CD4-positive, alpha-beta T cell (primary cell): ENCODE measurements around the gene PRSS48. TPM values are rescaled to one million over a fixed set of nuclear protein-coding genes. Genes with fewer than 3 reads are reported as not detected.

Experiments
- ATAC-seq: fragments of 200-7000 bp; cut with Tn5 transposase; one replicate; pipeline ENCODE4 v1.10.0; 2022; ENCODE audit warnings: mild to moderate bottlenecking; ENCODE audit not compliant: poor library complexity
- CTCF ChIA-PET: fragments of 350-600 bp; sonication (Branson Sonifier 250); formaldehyde crosslinking; loops from one replicate; lab custom pipeline; 2021; ENCODE audit warnings: antibody characterized with exemption, inconsistent platforms; lab: Charles Lee
- POLR2A ChIA-PET: fragments of 350-600 bp; sonication (Branson Sonifier 250); formaldehyde crosslinking; loops from one replicate; lab custom pipeline; 2021; ENCODE audit warnings: antibody characterized with exemption, inconsistent platforms; lab: Charles Lee
- DNase-seq, 14 experiments: peaks; one replicate each; pipeline ENCODE4 v3.0.0-alpha.2; 2013 to 2020; ENCODE audit warnings: mixed read lengths in 2 of 14
- H3K27ac ChIP-seq, 2 donors: one replicate each; pipeline versions ENCODE4 v1.5.1 to v1.7.0; 2013; ENCODE audit warnings: low read length in 2 of 2, low read depth in 1 of 2, mild to moderate bottlenecking in 1 of 2
- H3K27me3 ChIP-seq, 2 experiments: 1 replicate in 1 of 2; 2 replicates in 1 of 2; pipeline versions ENCODE4 v1.6.1 to v1.7.0; 2013; ENCODE audit warnings: low read length in 2 of 2, control low read depth in 1 of 2, mild to moderate bottlenecking in 1 of 2, moderate library complexity in 1 of 2; ENCODE audit not compliant: insufficient read depth in 2 of 2, control insufficient read depth in 1 of 2
- H3K36me3 ChIP-seq: one replicate; pipeline ENCODE4 v1.6.1; 2013; ENCODE audit warnings: low read length, control low read depth; ENCODE audit not compliant: insufficient read depth
- H3K4me1 ChIP-seq: one replicate; pipeline ENCODE4 v1.6.1; 2013; ENCODE audit warnings: low read length, control low read depth; ENCODE audit not compliant: insufficient read depth
- H3K4me3 ChIP-seq: one replicate; pipeline ENCODE4 v1.5.1; 2013; ENCODE audit warnings: mild to moderate bottlenecking, low read length, moderate library complexity
- H3K9me3 ChIP-seq, 2 experiments: 1 replicate in 1 of 2; 2 replicates in 1 of 2; pipeline versions ENCODE4 v1.6.1 to v1.7.0; 2013; ENCODE audit warnings: low read length in 2 of 2, mild to moderate bottlenecking in 2 of 2, control low read depth in 1 of 2, moderate library complexity in 1 of 2; ENCODE audit not compliant: control insufficient read depth in 1 of 2, insufficient read depth in 1 of 2
- H3K27ac Mint-ChIP-seq: one replicate; pipeline ENCODE4 v1.8.0; 2020; ENCODE audit warnings: mixed read lengths
- H3K27me3 Mint-ChIP-seq: one replicate; pipeline ENCODE4 v1.8.0; 2021; ENCODE audit warnings: mixed read lengths
- H3K36me3 Mint-ChIP-seq: one replicate; pipeline ENCODE4 v1.8.0; 2021; ENCODE audit warnings: low read depth, mixed read lengths
- H3K4me1 Mint-ChIP-seq: one replicate; pipeline ENCODE4 v1.8.0; 2021; ENCODE audit warnings: low read depth, mixed read lengths
- H3K4me3 Mint-ChIP-seq: one replicate; pipeline ENCODE4 v1.8.0; 2020; ENCODE audit warnings: mild to moderate bottlenecking, mixed read lengths
- H3K9me3 Mint-ChIP-seq: one replicate; pipeline ENCODE4 v1.8.0; 2020; ENCODE audit warnings: mixed read lengths
- intact Hi-C, 2 experiments: fragments of 100-400 bp; cut with DNase I in 1 of 2; cut with micrococcal nuclease in 1 of 2; formaldehyde crosslinking; loops; one replicate each; pipeline versions ENCODE4 v1.15.1 to v1.9.0; 2023 to 2025; cut with DNase I, micrococcal nuclease
- total RNA-seq, 174 experiments: library from RNA in 2 of 174; stranded (reverse) in 2 of 174; gene quantifications; one replicate each; pipeline ENCODE4 v1.2.3 and lab custom pipeline; 2021 to 2026
- TF ChIP-seq, protein P1 (sequence below): fragments of 200-600 bp; IDR thresholded peaks from one replicate; pipeline ENCODE4 v1.8.0; 2022; ENCODE audit warnings: antibody characterized with exemption, mild to moderate bottlenecking

The PRSS48 gene
- total RNA-seq, 2 experiments from 2014 or later = not detected

- TF ChIP-seq, protein P1, sequence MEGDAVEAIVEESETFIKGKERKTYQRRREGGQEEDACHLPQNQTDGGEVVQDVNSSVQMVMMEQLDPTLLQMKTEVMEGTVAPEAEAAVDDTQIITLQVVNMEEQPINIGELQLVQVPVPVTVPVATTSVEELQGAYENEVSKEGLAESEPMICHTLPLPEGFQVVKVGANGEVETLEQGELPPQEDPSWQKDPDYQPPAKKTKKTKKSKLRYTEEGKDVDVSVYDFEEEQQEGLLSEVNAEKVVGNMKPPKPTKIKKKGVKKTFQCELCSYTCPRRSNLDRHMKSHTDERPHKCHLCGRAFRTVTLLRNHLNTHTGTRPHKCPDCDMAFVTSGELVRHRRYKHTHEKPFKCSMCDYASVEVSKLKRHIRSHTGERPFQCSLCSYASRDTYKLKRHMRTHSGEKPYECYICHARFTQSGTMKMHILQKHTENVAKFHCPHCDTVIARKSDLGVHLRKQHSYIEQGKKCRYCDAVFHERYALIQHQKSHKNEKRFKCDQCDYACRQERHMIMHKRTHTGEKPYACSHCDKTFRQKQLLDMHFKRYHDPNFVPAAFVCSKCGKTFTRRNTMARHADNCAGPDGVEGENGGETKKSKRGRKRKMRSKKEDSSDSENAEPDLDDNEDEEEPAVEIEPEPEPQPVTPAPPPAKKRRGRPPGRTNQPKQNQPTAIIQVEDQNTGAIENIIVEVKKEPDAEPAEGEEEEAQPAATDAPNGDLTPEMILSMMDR = no peak
- DNase-seq = no peak
- no peaks in the 10 kb centered on the region for H3K4me1 Mint-ChIP-seq
These were observed 20.8 kb upstream of the PRSS48 start for GRCh38 chr4:151256134-151256533.

DNA sequence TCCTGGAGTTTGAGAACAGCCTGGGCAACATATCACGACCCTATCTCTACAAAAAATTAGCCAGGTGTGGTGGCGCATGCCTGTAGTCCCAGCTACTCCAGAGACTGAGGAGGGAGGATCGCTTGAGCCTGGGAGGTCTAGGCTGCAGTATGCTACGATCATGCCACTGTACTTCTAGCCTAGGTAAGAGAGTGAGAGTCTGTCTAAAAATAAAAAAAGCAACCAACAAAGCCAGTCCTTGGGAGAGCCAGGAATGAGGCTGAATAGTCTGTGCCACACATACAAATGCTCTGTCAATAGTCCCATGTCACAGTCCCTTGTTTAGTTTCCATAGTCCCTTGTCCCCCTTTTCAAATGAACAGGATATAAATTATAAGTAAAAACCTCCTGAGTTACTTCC is 19.3 kb upstream of the PRSS48 start:
- CTCF ChIA-PET = no interaction called here
- no peak overlapping the region for H3K27ac ChIP-seq
- Mint-ChIP-seq H3K4me3 (no peak overlapping the region), H3K9me3 (no peaks in the 10 kb centered on the region), H3K4me1 (no peaks in the 10 kb centered on the region), H3K27ac (no peak overlapping the region), H3K27me3 (peaks cover 15% of the 10 kb centered on the region), H3K36me3 (no peaks in the 10 kb centered on the region)
- TF ChIP-seq, protein P1 = no peak
- POLR2A ChIA-PET = no interaction called here
- H3K4me1 ChIP-seq = no peaks in the 10 kb centered on the region
- intact Hi-C loops = no loop called here
- H3K9me3 ChIP-seq = peaks cover 0 to 9% of the 10 kb centered on the region in 2 experiments
- no peak overlapping the region for H3K4me3 ChIP-seq
- ATAC-seq (no peak), DNase-seq (no peak)
- H3K27me3 ChIP-seq = no peaks in the 10 kb centered on the region
- no peaks in the 10 kb centered on the region for H3K36me3 ChIP-seq

More at GRCh38 chr4:151256134-151256533, 20.8 kb upstream of the PRSS48 start:
- ATAC-seq = no peak
- intact Hi-C loops = no loop called here
- Mint-ChIP-seq H3K27ac (no peak overlapping the region), H3K27me3 (peaks cover 9% of the 10 kb centered on the region), H3K9me3 (no peaks in the 10 kb centered on the region), H3K36me3 (no peaks in the 10 kb centered on the region), H3K4me3 (no peak overlapping the region)
- Histone ChIP-seq H3K4me3 (no peak overlapping the region), H3K36me3 (no peaks in the 10 kb centered on the region), H3K27me3 (no peaks in the 10 kb centered on the region), H3K27ac (no peak overlapping the region), H3K4me1 (no peaks in the 10 kb centered on the region), H3K9me3 (peaks cover 0 to 9% of the 10 kb centered on the region in 2 experiments)
- ChIA-PET CTCF (no interaction called here), POLR2A (no interaction called here)

GRCh38 chr4:151259752-151260151 is 17.2 kb upstream of the PRSS48 start:
- peaks cover 15% of the 10 kb centered on the region for H3K27me3 Mint-ChIP-seq
- H3K4me3 Mint-ChIP-seq = no peak overlapping the region
- H3K27ac Mint-ChIP-seq = no peak overlapping the region
- H3K36me3 Mint-ChIP-seq = no peaks in the 10 kb centered on the region
- DNase-seq (no peak), ATAC-seq (no peak)
- no peak overlapping the region for H3K27ac ChIP-seq
- H3K27me3 ChIP-seq = no peaks in the 10 kb centered on the region
- H3K4me1 ChIP-seq = no peaks in the 10 kb centered on the region
- TF ChIP-seq, protein P1 = no peak
- no peaks in the 10 kb centered on the region for H3K36me3 ChIP-seq
- H3K9me3 Mint-ChIP-seq = no peaks in the 10 kb centered on the region
- CTCF ChIA-PET = no interaction called here
- no peaks in the 10 kb centered on the region for H3K4me1 Mint-ChIP-seq
- POLR2A ChIA-PET = no interaction called here
- H3K9me3 ChIP-seq = peaks cover 0 to 13% of the 10 kb centered on the region in 2 experiments
- H3K4me3 ChIP-seq = no peak overlapping the region
- intact Hi-C loops = no loop called here
